Keratinocyte (primary cell): Measurements from ENCODE around the gene TRIP12. TPM values are rescaled to one million over a fixed set of nuclear protein-coding genes. Genes with fewer than 3 reads are reported as not detected.

ENCODE experiments used
- DNase-seq: peaks from one replicate; pipeline ENCODE4 v3.0.0-alpha.2; 2011; ENCODE audit warnings: low read depth, missing footprints, low spot score
- FAIRE-seq: peaks from 2 replicates; lab custom pipeline; 2011; peaks lifted over from hg19 to GRCh38; lab: Jason Lieb, UNC
- H2AFZ ChIP-seq: 2 replicates; pipeline ENCODE4 v1.6.0; 2012; ENCODE audit warnings: low read length, control low read depth, inconsistent platforms; ENCODE audit not compliant: control insufficient read depth
- H3K27ac ChIP-seq: 2 replicates; pipeline ENCODE4 v1.5.1; 2011; ENCODE audit warnings: low read length; ENCODE audit not compliant: control insufficient read depth, insufficient read depth
- H3K27me3 ChIP-seq: 3 replicates; pipeline ENCODE4 v1.6.0; 2011; ENCODE audit warnings: low read length; ENCODE audit not compliant: control insufficient read depth, insufficient read depth; ENCODE audit errors: extremely low read depth
- H3K36me3 ChIP-seq, 2 experiments: 2 replicates in 1 of 2; 3 replicates in 1 of 2; pipeline ENCODE4 v1.5.1; 2011; ENCODE audit warnings: low read length in 2 of 2, mild to moderate bottlenecking in 1 of 2; ENCODE audit not compliant: control insufficient read depth in 2 of 2, insufficient read depth in 2 of 2; ENCODE audit errors: extremely low read depth in 1 of 2
- H3K4me1 ChIP-seq: 3 replicates; pipeline ENCODE4 v1.5.1; 2011; ENCODE audit warnings: low read length; ENCODE audit not compliant: control insufficient read depth, insufficient read depth; ENCODE audit errors: extremely low read depth
- H3K4me2 ChIP-seq: 3 replicates; pipeline ENCODE4 v1.6.0; 2011; ENCODE audit warnings: low read depth, low read length; ENCODE audit not compliant: control insufficient read depth, insufficient read depth; ENCODE audit errors: extremely low read depth
- H3K4me3 ChIP-seq, 3 experiments: fragments of 200-600 bp in 1 of 3; sonication (generic) in 1 of 3; 2 replicates in 2 of 3; 3 replicates in 1 of 3; pipeline ENCODE4 v1.5.1; 2011 to 2016; ENCODE audit warnings: low read length in 3 of 3, mild to moderate bottlenecking in 3 of 3, control low read depth in 2 of 3, inconsistent platforms in 1 of 3, low read depth in 1 of 3, mixed read lengths in 1 of 3, mixed run types in 1 of 3, moderate library complexity in 1 of 3; ENCODE audit not compliant: control insufficient read depth in 2 of 3, insufficient read depth in 2 of 3; ENCODE audit errors: extremely low read depth in 1 of 3
- H3K79me2 ChIP-seq: 2 replicates; pipeline ENCODE4 v1.6.0; 2012; ENCODE audit warnings: low read length; ENCODE audit not compliant: control insufficient read depth, insufficient read depth
- H3K9ac ChIP-seq: 3 replicates; pipeline ENCODE4 v1.6.0; 2011; ENCODE audit warnings: low read length; ENCODE audit not compliant: control insufficient read depth, insufficient read depth; ENCODE audit errors: extremely low read depth
- H3K9me1 ChIP-seq: 3 replicates; pipeline ENCODE4 v1.6.0; 2011; ENCODE audit warnings: low read length; ENCODE audit not compliant: control insufficient read depth, insufficient read depth; ENCODE audit errors: extremely low read depth
- H3K9me3 ChIP-seq: 2 replicates; pipeline ENCODE4 v1.5.1; 2012; ENCODE audit warnings: low read depth, low read length; ENCODE audit not compliant: control insufficient read depth
- H4K20me1 ChIP-seq: 3 replicates; pipeline ENCODE4 v1.6.0; 2011; ENCODE audit warnings: low read length; ENCODE audit not compliant: control insufficient read depth, insufficient read depth; ENCODE audit errors: extremely low read depth
- EZH2 ChIP-seq: IDR thresholded peaks from one replicate; pipeline ENCODE4 v1.6.1; 2012; ENCODE audit warnings: inconsistent platforms, mild to moderate bottlenecking, low read length, moderate library complexity
- dilution Hi-C: fragments of 300-500 bp; cut with MboI; formaldehyde crosslinking; loops from one replicate; pipeline ENCODE4 v1.7.0; 2020; ENCODE audit warnings: low sequenced_read_pairs; ENCODE audit not compliant: extremely low pct_ligation_motif_present
- polyA plus RNA-seq, 5 experiments: library from polyadenylated mRNA; depleted of rRNA in 3 of 5; stranded (reverse) in 3 of 5; stranded (forward) in 1 of 5; unstranded in 1 of 5; fragments of >200 nt; gene quantifications; 1 replicate in 1 of 5; 2 replicates in 3 of 5; 3 replicates in 1 of 5; pipeline versions ENCODE4 v1.2.1 to v1.2.3, GENCODE V29; 2011 to 2012; ENCODE audit warnings: missing spikeins in 2 of 5, low read depth in 1 of 5, low replicate concordance in 1 of 5
- TF ChIP-seq, protein P1 (sequence below), 3 experiments: IDR thresholded peaks in 1 of 3; conservative IDR thresholded peaks in 1 of 3; optimal IDR thresholded peaks in 1 of 3; 2 replicates in 2 of 3; 3 replicates in 1 of 3; pipeline versions ENCODE3 to v1.5.1; 2011; ENCODE audit warnings: low read length in 3 of 3, mild to moderate bottlenecking in 3 of 3, moderate library complexity in 2 of 3, control low read depth in 1 of 3, inconsistent platforms in 1 of 3; ENCODE audit not compliant: insufficient read depth in 2 of 3; ENCODE audit errors: extremely low read depth in 1 of 3

TRIP12 gene
- polyA plus RNA-seq, 1 donor (not counting 4 experiments of a cell fraction or from before 2014, with no cell fraction given): 123 TPM

DNA sequence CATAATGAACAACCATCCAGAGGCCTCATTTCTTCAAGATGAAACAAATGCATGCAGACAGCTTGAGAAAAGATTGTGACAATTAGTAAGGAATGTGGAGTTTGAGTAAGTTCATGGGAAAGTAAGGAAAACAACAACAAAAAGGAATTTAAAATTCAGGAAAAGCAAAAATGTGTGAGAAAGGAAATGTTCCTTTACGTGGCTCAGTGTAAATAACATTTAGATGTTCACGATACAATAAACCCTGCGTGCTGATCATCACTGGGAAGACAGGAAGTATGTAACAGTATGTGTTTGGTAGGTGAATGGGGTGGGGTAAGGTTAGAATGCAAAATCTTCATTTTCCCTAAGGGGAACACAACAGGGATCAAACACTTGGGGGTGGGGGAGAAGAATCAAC, 72.7 kb downstream of the TRIP12 start:
- FAIRE-seq: no peak
- TF ChIP-seq, protein P1, sequence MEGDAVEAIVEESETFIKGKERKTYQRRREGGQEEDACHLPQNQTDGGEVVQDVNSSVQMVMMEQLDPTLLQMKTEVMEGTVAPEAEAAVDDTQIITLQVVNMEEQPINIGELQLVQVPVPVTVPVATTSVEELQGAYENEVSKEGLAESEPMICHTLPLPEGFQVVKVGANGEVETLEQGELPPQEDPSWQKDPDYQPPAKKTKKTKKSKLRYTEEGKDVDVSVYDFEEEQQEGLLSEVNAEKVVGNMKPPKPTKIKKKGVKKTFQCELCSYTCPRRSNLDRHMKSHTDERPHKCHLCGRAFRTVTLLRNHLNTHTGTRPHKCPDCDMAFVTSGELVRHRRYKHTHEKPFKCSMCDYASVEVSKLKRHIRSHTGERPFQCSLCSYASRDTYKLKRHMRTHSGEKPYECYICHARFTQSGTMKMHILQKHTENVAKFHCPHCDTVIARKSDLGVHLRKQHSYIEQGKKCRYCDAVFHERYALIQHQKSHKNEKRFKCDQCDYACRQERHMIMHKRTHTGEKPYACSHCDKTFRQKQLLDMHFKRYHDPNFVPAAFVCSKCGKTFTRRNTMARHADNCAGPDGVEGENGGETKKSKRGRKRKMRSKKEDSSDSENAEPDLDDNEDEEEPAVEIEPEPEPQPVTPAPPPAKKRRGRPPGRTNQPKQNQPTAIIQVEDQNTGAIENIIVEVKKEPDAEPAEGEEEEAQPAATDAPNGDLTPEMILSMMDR (optimal IDR thresholded peaks at IDR 0.05 in 1 of 3, IDR thresholded peaks at IDR 0.05 in 1 of 3, conservative IDR thresholded peaks at IDR 0.05 in 1 of 3; ENCODE audit: extremely low read depth in 1 of 3, insufficient read depth in 2 of 3, low read length in 3 of 3): no peak
- TF ChIP-seq EZH2: no peak
- Histone ChIP-seq H3K4me3 (no peak overlapping the region), H4K20me1 (no peaks in the 10 kb centered on the region), H3K27me3 (no peaks in the 10 kb centered on the region), H3K4me1 (no peaks in the 10 kb centered on the region), H3K79me2 (peaks cover 63% of the 10 kb centered on the region), H3K9me3 (no peaks in the 10 kb centered on the region), H2AFZ (no peak overlapping the region), H3K9me1 (no peaks in the 10 kb centered on the region), H3K36me3 (peaks cover 0 to 3% of the 10 kb centered on the region in 2 experiments), H3K4me2 (no peak overlapping the region), H3K27ac (no peak overlapping the region), H3K9ac (no peak overlapping the region)
- DNase-seq: no peak
- dilution Hi-C loops: no loop called here

DNA sequence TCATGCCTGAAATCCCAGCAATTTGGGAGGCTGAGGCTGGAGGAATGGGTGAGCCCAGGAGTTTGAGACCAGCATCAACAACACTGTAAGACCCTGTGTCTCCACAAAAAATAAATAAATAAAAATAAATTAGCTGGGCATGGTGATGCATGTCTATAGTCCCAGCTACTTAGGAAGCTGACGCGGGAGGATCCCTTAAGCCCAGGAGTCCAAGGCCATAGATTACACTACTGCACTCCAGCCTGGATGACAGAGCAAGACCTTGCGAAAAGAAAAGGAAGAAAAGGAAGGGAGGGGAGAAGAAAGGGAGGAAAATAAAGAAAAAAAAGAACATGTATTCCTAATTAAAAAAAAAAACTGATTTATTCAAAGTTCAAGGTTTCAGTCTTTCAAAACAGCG, 78.2 kb downstream of the TRIP12 start:
- Histone ChIP-seq H3K4me2 (no peak overlapping the region), H3K4me3 (no peak overlapping the region), H3K79me2 (peaks cover 54% of the 10 kb centered on the region), H3K27ac (no peak overlapping the region), H3K9ac (no peak overlapping the region), H3K4me1 (no peaks in the 10 kb centered on the region), H2AFZ (no peak overlapping the region), H3K27me3 (no peaks in the 10 kb centered on the region), H4K20me1 (peaks cover 3% of the 10 kb centered on the region), H3K9me3 (no peaks in the 10 kb centered on the region), H3K9me1 (no peaks in the 10 kb centered on the region), H3K36me3 (peaks cover 3% of the 10 kb centered on the region in 2 experiments)
- TF ChIP-seq EZH2: no peak
- TF ChIP-seq, protein P1 (optimal IDR thresholded peaks at IDR 0.05 in 1 of 3, IDR thresholded peaks at IDR 0.05 in 1 of 3, conservative IDR thresholded peaks at IDR 0.05 in 1 of 3; ENCODE audit: extremely low read depth in 1 of 3, insufficient read depth in 2 of 3, low read length in 3 of 3): no peak
- dilution Hi-C loops: no loop called here
- no peak for FAIRE-seq
- no peak for DNase-seq
